AG09309 (cell line): ENCODE measurements around the gene HMSD.
"Not testable (repeated sequence)": the region's sequence is repeated elsewhere in the genome, so short reads cannot be mapped to it uniquely, and the experiment has no call there.

Experiments used
- DNase-seq: peaks from one replicate; pipeline ENCODE4 v3.0.0-alpha.2; 2010; ENCODE audit warnings: low read depth
- H3K4me3 ChIP-seq: 2 replicates; pipeline ENCODE4 v1.5.1; 2011; ENCODE audit warnings: mild to moderate bottlenecking, low read depth, low read length, moderate library complexity; ENCODE audit not compliant: control insufficient read depth
- TF ChIP-seq, protein P1 (sequence below): IDR thresholded peaks from 2 replicates; pipeline ENCODE4 v1.5.1; 2011; ENCODE audit warnings: mild to moderate bottlenecking, low read depth, low read length, inconsistent platforms; ENCODE audit not compliant: insufficient read depth, control insufficient read depth; ENCODE audit errors: missing control alignments

HMSD gene

DNA sequence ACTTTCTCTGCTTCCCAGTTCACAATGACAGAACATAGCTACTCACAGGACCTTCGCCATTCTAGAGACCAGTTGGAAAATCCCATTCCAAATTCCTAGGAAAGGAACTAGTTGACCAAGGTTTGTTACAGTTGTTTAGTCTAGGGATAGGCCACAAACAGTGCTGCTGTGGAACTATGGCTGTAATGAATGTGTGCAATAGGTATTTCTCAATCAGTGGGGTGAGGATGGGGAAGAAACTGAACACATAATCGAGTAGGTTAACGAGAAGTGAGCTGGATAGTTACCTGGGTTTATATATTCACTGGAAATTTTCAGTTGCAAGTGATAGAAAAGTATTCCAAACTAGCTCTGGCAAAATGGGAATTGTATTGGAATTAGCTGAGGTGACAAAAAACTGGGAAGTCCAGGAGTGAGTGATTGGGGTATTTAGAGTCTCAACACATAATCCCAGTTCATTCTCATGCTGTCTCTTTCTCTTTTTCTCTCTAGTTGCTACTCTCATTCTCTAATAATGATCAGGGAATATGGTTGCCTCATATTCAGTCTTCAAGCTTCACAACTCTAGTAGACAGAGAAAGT, 18.2 kb upstream of the HMSD start:
- TF ChIP-seq, protein P1, sequence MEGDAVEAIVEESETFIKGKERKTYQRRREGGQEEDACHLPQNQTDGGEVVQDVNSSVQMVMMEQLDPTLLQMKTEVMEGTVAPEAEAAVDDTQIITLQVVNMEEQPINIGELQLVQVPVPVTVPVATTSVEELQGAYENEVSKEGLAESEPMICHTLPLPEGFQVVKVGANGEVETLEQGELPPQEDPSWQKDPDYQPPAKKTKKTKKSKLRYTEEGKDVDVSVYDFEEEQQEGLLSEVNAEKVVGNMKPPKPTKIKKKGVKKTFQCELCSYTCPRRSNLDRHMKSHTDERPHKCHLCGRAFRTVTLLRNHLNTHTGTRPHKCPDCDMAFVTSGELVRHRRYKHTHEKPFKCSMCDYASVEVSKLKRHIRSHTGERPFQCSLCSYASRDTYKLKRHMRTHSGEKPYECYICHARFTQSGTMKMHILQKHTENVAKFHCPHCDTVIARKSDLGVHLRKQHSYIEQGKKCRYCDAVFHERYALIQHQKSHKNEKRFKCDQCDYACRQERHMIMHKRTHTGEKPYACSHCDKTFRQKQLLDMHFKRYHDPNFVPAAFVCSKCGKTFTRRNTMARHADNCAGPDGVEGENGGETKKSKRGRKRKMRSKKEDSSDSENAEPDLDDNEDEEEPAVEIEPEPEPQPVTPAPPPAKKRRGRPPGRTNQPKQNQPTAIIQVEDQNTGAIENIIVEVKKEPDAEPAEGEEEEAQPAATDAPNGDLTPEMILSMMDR, result no peak
- no peak overlapping the region for H3K4me3 ChIP-seq
- no peak for DNase-seq

GRCh38 chr18:63936156-63936931, 12.8 kb upstream of the HMSD start:
- H3K4me3 ChIP-seq, result peak overlapping the region; percentile 80

GRCh38 chr18:63936932-63937393, 12.1 kb upstream of the HMSD start:
- TF ChIP-seq, protein P1, result no peak
- H3K4me3 ChIP-seq, result peak overlapping the region; percentile 80
- no peak for DNase-seq

More at GRCh38 chr18:63936156-63936931, 12.8 kb upstream of the HMSD start:
- TF ChIP-seq, protein P1, result peak; percentile 77
- no peak for DNase-seq

- TF ChIP-seq, protein P1, result no peak
- no peak overlapping the region for H3K4me3 ChIP-seq
- DNase-seq, result no peak
These were observed 9.1 kb upstream of the HMSD start for GRCh38 chr18:63940008-63940407.

- not testable (repeated sequence) for DNase-seq, H3K4me3 ChIP-seq
These were observed 8.5 kb upstream of the HMSD start for GRCh38 chr18:63940543-63941050.

- TF ChIP-seq, protein P1, result no peak
- no peak overlapping the region for H3K4me3 ChIP-seq
- DNase-seq, result no peak
These were observed 1.9 kb upstream of the HMSD start for GRCh38 chr18:63947051-63947790.
